HG03354 (cell line): Measurements from ENCODE around the gene SERF2.
"Not testable (repeated sequence)": the region's sequence is repeated elsewhere in the genome, so short reads cannot be mapped to it uniquely, and the experiment has no call there.

Source experiments
- ATAC-seq: cut with Tn5 transposase; IDR thresholded peaks from one replicate; pipeline ENCODE4 v1.9.1; 2021; ENCODE audit warnings: mild to moderate bottlenecking; ENCODE audit not compliant: unreplicated experiment, poor library complexity, severe bottlenecking

The SERF2 gene

DNA sequence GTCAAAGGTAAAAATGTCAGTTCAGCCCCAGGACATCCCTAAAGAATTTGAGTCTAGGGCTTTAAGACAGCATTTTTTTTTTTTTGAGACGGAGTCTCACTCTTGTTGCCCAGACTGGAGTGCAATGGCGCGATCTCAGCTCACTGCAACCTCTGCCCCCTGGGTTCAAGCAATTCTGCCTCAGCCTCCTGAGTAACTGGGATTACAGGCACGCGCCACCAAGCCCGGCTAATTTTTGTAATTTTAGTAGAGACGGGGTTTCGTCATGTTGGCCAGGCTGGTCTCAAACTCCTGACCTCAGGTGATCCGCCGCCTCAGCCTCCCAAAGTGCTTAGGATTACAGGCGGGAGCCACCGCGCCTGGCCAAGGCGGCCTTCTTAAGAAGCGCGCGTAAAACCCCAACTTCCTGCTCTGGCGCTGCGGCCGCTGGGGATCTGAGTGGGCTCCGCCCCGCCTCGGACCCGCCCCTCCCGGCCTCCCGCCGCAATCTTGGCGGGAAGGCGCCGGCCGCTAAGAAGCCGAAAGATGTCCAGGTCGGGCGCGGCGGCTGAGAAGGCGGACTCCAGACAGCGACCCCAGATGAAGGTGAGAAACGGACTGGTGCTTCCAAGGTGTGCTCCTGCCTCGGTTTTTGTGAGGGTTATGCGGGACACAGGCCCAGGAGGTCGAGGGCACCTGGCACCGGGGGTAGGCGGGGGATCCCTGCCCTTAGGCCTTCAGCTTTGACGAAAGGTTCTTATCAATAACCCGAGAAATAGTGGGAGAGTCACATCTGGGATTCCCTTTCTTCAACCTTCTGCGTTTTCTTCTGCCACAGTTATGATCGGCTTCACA, 34.6 kb downstream of the SERF2 start, which contains the start of gene WDR76:
Gene WDR76, plus strand, starts transcription at position 495 of the 834 bp plus-strand sequence. Its CDS starts 31 bp downstream, at position 526.
- peak; percentile 67 for ATAC-seq

DNA sequence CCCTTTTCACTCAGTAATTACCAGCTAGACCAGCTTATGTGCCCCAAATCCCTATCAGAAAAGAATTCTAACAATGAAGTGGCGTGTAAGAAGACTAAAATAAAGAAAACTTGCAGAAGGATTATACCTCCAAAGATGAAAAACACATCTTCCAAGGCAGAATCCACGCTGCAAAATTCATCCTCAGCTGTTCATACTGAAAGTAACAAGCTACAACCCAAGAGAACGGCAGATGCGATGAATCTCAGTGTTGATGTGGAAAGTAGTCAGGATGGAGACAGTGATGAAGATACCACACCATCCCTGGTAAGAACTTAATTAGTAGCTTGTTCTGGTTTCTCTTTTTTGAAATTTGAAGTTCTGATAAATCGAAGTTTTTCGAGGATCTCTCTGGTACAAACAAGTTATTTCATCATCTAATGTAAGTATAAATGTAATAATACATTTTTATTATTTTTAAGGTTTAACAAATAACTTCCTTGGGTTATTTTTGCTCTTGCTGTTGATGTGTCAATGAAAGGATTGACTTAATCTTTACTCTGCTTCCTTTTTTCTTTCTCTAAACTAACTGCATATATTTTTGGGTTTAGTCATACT, 36.0 kb downstream of the SERF2 start:
- no peak for ATAC-seq

DNA sequence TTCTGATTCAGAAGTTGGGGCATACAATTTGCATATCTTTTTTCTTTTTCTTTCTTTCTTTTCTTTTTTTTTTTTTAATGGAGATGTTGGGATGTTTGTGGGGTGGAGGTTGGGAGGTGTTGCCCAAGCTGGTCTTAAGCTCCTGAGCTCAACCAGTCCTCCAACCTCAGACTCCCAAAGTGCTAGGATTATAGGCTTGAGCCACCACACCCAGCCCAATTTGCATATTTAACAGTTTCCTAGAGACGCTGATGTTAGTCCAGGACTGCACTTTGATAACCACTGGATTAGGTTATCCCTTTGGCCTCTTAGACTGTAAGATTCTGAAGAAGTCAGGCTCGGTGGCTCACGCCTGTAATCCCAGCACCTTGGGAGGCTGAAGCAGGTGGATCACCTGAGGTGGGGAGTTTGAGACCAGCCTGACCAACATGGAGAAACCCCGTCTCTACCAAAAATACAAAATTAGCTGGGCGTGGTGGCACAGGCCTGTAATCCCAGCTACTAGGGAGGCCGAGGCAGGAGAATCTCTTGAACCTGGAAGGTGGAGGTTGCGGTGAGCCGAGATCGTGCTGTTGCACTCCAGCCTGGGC, 37.9 kb downstream of the SERF2 start:
- not testable (repeated sequence) for ATAC-seq

DNA sequence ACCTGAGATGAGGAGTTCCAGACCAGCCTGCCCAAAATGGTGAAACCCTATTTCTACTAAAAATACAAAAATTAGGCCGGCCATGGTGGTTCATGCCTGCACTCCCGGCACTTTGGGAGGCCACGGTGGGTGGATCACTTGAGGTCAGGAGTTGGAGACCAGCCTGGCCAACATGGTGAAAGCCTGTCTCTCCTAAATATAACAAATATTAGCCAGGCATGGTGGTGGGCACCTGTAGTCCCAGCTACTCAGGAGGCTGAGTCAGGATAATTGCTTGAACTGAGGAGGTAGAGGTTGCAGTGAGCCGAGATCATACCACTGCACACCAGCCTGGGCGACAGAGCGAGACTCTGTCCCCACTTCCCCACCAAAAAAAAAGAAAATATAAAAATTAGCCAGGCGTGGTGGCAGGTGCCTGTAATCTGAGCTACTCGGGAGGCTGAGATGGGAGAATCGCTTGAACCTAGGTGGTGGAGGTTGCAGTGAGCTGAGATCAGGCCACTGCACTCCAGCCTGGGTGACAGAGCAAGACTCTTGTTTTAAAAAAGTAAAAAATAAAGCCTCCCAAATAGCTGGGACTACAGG, 38.7 kb downstream of the SERF2 start:
- ATAC-seq, result not testable (repeated sequence)

DNA sequence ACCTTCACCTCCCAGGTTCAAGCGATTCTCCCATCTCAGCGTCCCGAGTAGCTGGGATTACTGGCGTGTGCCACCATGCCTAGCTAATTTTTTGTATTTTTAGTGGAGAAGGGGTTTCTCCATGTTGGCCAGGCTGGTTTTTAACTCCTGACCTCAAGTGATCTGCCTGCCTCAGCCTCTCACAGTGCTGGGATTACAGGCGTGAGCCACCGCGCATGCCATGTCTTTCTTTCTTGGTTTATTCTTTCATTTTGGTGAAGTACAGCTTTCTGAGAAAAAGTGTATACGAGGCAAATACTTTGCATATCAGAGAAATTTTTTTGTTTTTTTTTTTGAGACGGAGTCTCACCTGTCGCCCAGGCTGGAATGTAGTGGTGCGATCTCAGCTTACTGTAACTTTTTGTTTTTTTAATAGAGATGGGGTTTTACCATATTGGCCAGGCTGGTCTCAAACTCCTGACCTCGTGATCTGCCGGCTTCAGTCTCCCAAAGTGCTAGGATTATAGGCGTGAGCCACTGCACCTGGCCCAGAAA, 39.5 kb downstream of the SERF2 start:
- ATAC-seq, result not testable (repeated sequence)

DNA sequence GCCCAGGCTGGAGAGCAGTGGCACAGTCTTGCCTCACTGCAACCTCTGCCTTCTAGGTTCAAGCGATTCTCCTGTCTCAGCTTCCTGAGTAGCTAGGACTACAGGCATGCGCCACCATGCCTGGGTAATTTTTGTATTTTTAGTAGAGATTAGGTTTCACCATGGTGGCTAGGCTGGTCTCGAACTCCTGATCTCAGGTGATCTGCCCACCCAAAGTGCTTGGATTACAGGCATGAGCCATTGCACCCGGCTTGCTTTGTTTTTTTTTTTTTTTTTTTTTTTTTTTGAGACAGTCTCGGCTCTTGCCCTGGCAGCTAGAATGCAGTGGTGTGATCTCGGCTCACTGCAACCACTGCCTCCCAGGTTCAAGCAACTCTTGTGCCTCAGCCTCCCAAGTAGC, 40.4 kb downstream of the SERF2 start:
- not testable (repeated sequence) for ATAC-seq

DNA sequence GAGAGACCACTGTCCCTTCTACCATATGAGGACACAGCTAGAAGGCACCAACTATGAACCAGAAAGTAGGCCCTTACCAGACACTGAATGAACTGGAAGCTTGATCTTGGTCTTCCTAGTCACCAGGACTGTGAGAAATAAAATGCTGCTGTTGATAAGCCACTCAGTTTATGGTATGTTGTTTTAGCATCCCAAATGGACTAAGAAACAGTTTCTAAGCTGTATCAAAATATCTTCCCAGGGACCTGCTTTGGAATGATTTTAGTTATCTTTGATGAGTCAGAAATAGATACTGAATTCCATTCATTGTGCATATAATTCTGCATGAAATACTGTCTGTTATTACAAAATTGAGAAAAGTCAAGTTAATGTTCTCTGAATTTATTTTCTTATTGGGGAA, 53.3 kb downstream of the SERF2 start:
- ATAC-seq, result no peak
